Dedifferentiated amniotic fluid mesenchymal stem cell (primary cell): ENCODE measurements around the gene CLMP.
A peak's percentile ranks its signal among the peaks of the same experiment; 100 is the strongest.

Experiments used
- DNase-seq: peaks from one replicate; pipeline ENCODE4 v3.0.0-alpha.2; 2016; ENCODE audit errors: extremely low spot score

The CLMP gene, protein sequence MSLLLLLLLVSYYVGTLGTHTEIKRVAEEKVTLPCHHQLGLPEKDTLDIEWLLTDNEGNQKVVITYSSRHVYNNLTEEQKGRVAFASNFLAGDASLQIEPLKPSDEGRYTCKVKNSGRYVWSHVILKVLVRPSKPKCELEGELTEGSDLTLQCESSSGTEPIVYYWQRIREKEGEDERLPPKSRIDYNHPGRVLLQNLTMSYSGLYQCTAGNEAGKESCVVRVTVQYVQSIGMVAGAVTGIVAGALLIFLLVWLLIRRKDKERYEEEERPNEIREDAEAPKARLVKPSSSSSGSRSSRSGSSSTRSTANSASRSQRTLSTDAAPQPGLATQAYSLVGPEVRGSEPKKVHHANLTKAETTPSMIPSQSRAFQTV

DNA sequence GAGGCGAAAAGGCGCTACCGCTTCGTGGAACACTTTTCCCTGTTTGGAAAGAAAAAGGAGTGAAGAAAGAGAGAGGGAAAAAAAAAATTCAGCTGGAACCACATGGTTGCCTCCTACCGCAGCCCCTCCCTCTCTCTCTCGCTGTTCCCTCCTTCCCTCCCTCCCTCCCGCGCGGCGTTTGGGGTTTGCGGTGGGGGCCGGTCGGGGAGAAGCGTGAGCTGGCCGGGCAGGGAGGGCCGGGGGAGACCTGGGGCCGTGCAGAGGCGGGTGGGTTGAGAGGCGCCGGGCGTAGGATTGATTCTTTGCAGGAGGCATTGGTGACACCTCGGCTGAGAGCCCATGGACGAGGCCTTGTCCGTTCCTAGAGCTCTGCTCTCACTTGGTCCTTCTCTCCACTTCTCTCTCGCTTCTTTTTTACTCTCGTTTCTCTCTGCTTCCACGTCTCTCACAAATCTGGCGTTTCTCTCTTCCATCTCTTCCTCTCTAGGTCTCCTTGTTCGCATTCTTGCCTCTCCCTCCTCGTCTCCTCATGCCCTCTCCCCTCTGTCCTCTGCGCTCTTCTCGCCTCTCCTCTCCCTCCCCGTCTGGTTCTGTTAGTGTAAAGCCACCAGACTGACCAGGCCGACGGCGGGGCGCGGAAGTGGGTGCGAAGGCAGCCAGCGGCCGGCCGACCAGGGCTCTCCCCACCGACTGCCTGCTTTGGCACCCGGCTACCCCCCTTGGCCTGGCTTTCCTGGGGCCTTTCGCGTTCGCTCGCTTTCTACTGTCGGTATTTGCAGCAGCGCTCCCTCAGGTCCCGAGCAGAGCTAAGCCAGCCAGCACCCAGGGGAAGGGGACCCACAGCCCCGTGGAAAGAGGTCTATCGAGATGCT, at the start of gene CLMP:
Gene CLMP, minus strand, starts transcription at position 61 of the 872 bp plus-strand sequence. CDS start 308 bp downstream, outside the sequence.
- DNase-seq, result peak; percentile 45

DNA sequence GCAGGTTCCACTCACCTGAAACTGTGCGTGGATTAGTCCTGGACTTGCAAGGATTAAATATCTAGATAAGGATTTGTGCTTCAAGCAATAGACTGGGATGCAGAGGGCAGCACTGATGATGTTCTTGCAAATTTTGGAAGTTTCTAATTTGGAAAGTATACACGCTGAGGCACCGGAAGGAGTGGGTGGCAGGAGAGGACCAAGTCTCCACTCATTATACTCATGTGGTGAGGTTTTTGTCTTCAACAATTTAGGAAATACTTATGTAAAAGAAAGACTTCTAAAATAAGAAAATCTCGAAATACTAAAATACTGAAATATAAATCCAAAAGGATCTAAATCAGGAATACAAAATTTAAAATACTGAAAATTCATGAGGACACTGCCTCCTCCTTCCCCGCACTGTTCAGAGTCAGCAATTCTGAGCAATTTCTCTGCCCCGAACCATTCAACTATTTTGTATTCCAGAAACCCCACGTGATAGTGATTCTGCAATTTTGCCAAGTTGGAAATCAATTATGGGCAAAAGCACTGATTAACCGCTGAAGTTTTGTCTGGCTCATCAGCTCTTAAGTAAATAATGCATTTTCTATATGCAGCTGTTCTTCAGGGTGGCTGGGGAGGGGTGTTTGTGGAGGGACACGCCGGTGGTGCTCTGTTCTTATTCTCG, 47.0 kb upstream of the CLMP start:
- DNase-seq, result no peak

DNA sequence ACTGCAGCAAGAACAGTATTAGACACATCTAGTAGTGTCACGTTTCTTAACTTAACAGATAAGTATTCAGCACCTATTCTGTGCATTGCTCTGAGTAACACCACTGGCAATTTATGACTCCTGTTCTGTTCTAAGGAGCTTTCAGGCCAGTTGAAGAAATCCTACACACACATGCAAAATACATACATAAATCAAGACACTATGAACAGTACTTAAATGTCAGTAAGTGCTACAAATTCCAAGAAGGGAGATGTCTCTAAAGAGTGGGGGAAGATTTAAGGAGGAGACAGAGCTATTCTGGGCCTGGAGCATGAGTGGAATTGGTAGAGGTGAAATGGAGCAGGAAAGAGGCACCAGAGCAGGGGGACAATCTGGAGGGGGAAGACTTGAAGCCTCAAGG, 46.2 kb upstream of the CLMP start:
- no peak for DNase-seq

DNA sequence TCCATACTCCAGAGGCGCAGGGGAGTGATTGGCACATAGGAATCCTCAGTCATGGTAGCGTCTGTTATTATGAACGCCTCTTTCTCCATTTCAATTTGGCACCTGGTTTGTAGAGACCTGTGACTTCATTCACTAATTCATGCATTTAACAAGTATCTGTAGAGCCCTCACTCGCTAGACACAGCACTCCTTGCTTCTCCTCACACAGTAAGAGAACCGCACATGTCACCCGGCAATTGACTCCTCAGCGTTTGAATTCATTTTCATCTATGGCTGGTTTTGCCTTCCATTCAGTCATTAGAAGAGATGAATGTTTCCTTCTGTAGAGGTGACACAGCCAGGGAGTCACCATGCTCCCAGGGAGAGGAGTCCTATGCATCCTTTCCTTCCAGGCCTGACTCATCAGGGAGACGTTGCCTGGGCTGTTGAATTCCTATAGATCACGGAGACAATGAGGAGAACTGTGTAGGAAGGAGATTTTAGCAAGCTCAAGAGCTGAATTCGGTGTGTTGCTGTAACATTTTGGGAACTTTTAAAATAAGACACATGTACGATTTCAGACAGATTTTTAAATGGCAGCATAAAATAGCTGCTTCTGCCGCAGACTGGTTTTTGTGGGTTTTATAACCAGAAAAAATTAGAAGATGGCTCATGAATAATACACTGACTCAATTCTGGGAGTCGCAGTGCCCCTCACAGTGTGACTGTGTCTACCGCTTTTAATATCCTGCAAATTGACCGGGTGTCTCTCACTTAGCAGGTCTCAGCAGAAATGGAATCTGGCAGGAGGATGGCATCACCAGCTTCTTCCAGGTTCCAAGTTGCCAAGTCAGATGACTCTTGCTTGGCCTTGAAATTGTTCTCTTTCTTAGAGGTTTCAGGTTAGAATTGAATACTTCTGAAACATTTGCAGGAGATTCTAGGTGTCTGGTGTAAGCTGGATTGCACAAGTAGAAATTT, 44.4 kb upstream of the CLMP start:
- no peak for DNase-seq

DNA sequence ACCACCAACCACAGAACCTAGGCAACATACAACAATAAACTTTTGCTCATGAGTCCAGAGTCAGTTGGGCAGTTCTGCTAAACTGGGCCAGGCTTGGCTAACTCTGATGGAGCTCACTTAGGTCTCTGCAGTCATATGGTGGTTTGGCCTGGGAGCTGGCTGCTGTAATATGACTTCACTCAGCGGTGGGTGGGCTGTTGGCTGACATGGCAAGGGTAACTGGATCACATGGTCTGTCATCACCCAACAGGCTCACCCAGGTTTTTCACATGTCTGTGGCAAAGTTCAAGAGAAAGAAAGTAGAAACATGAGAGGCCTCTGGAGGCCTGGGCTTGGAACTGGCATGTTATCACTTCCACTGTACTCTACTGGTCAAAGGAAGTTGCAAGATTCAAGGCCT, 43.2 kb upstream of the CLMP start:
- no peak for DNase-seq

DNA sequence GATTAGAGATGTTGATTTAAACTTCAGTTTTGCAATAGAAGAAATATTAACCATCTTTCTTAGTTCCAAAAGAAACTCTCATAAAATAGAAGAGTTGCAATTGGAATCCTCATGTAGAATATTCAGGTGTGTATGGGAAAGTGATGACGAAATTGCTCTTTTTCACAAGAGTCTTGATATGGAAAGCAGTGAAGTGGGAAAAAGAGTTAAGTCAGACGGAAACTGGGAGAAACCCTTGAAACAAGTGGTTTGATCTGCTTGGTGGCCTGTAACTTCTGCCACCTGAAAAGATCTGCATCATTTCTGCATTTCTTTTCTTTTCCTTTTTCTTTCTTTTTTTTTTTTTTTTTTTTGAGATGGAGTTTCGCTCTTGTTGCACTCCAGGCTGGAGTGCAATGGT, 41.8 kb upstream of the CLMP start:
- no peak for DNase-seq

DNA sequence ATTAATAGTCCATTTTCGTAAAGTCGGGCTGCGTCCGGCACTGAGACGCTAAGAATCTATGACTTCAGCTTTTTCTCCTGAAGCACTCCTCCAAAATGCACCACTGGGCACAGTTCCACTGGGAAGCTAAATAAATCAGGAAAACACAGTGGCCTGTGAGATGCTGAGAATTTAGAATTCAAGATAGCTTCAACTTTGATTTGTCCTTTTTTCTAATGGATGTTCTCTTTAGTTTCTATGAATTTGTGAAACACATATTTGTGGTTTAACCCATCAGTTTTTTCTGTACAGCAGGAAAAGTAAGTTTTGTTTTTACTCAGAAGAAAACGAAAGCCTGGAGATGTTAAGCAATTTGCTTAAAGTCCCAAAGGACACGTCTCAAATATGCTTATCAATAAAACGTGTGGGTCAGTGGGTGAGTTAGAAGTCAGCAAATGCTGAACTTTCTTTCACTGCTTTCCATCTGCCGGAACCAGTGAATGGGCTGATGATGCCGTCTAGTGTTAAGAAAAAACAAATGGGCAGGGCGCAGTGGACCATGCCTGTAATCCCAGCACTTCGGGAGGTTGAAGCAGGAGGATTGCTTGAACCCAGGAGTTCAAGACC, 40.7 kb upstream of the CLMP start:
- no peak for DNase-seq

DNA sequence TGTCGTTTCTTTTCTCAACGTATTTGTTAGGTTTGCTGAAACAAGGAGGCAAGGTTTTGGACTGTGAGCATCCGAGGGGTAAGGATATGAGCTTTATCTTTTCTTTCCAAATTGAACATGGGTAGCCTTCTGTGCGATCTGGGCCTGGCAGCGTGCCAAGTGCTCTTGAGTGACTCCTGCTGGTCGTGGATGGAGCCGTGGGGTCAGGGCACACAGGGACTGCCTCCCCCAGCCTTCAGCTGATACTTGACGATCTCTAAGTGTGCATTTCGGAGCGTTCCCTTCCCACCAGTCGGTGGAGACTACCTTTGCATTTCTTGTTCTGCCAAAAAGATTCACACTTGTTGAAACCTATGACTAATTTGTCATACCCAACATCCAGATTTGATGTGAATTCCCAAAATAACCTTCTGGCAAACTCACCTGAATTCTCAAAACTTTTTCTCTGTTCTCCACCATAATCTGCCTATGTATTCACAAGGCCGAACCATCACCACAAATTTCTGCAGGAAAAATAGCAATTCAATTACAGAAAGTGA, 40.1 kb upstream of the CLMP start:
- DNase-seq, result no peak

DNA sequence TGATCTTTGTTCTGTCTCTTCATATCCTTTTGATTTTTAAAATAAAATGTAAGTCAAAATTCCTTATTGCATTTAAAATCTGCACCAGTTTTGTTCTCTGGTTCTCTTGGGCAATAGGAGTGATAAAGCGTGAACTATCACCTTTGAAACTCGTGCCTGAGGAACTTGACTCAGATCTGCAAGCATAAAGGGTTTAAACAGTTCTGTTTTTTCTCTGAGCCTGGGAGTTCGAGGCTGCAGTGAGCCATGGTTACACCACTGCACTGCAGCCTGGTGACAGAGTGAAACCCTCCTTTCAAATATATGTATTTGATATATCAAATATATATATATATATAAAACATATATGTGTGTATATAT, 38.9 kb upstream of the CLMP start:
- no peak for DNase-seq

DNA sequence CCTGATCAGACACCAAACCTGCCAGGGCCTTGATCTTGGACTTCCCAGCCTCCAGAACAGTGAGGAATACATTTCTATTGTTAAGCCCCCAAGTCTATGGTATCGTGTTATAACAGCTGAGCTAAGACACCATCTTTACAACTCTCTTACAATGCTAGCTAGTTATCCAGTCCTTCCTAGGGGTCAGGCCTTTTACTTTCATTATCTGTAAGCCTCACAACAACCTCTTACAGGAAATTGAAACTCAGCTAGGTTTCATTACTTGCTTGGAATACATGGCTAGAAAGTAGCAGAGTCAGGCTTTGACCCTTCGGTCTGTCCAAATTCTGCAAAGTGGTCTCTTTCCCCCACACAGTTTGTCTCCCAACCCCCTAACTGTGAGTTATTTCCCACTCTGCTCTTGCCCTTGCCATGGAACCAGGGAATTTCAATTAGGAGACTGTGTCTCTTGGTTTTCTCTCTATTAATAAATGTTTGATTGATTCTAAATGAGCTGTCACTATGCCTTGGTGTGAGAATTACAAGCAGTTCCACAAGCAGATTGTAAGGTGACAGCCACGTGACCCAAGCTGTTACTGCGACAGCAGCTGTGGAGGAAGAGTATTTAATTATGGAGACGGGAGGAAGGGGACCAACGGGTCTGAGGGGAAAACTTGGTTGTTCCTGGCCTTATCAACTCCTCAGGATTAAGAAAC, 38.4 kb upstream of the CLMP start:
- DNase-seq, result no peak

DNA sequence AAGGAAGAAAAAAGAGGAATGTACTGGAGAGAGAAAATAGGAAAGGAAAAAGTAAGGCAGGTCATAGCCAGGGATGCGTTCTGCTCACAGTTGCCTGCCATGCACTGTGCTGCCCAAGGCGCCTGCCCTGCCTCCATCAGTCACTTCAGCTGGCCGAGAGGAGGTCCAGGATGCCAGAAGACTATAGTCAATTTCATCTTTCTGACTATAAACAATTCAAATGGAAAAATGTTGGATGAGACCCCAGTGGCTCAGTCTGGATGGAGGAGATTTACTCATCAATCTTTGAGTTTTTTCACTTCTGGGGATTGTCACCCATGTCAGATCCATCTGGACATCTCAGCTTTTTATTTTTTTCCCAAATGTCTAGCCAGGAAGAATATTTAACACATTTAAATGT, 36.7 kb upstream of the CLMP start:
- no peak for DNase-seq

DNA sequence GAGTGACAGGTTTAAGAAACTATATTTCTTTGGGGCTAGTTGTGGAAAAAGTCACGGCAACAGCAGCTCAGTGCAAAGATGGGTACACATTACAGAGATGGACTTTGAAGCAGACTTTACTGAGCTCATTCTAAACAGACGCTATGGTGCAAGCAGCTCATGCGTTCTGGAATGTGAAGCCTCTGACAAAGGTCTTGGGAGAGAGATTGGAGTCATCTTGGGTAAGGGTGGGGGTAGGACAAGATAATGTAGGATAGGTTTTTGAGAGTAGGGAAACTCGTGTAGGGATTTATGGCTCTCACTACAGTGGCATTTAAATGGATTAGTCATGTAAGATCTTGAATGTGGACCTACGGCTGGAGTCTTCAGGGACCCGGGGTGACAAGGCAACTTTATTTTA, 36.2 kb upstream of the CLMP start:
- no peak for DNase-seq

DNA sequence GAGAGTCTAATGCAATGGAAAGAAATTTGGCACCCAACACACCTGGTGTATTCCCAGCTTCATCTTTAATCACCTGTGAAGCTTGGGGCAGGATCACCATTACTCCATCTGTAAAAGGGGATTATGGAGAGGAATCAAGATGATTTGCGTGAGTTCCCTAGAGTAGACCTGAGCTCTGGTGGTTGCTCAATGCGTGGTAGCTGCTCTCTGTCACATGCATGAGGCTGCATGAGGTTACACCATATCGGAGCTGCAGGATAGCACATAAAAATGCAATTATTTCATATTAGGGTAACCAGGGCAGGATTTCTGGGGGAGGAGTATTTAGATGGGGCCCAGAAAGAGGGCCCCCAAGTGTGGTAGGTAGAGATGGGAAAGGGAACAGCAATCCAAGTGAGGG, 35.3 kb upstream of the CLMP start:
- no peak for DNase-seq

DNA sequence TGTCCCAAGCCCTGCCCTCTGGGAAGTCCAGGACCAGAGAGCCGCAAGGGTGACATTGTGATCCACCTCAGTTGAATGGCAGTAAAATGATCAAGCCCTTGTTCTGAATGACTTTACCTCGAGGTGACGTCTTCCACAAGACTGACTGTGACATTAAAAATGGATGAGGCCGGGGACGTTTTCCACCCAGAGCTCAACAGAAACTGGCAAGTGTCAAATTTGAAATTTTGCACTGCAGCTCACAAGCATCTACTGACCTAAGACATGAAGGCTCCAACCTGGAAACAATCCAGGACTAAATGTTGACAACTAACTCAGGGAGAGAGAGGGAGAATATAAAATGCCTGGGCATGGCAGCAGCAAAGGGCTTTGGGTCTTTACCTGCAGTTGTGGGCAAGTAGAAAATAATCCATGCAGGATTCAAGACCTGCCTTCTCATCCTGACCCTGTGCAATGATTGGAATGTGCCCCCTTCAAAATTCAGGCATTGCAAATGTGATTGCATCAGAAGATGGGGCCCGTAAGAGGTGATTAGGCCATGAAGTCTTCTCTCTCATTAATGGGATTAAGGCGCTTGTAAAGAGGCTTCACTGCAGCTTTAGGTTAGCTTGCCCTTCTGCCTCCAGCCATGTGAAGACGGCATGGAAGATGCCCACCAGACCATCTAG, 33.6 kb upstream of the CLMP start:
- no peak for DNase-seq

DNA sequence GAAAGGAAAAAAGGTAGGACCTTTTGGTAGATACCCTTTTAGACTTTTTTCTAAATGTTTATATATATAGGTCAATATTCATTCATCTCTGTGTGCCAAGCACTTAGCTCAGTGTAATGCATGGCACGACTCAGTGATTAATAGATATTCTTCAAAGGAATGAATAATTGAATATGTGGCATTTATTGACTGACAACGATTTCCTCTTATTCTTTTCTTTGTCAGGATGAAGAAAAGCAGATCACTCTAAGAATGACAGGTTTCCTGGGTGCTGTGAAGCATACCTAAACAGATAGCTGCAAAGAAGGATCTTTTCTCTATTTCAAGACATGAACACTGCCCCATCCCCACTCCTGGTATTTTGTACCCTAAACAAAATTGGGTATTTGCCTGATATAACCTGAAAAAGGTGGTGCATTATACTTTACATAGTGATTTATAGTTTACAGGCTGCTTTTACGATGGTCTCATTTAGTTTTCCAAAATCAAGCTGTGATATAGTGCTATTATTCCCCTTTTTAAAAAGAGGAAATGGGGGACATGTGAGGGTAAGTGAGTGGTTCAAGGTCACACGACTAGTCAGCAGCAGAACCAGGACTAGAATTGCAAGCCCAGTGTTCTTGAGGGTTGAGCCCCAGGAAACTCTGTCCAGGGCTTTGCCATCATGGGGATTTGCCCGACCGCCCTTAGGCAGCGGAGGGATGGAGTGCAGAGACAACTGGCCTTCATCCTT, 32.9 kb upstream of the CLMP start:
- no peak for DNase-seq

DNA sequence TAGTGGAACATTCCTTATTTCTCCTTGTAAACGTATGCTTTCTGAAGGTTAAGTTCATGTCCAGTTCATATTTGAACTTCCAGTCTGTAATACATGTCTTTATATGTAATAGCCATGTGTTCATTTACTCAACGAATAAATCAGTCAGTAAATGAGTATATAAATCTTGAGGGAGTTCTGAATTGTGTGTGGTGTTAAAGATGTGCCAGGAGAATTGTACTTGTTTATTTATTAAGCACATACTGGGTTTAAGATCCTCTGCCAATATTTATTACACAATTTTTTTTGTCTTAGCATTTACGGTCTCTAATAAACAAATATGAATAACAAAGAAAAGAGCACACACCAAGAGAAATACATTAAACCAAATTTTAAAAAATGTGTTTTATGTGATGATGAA, 26.5 kb upstream of the CLMP start:
- DNase-seq, result no peak

DNA sequence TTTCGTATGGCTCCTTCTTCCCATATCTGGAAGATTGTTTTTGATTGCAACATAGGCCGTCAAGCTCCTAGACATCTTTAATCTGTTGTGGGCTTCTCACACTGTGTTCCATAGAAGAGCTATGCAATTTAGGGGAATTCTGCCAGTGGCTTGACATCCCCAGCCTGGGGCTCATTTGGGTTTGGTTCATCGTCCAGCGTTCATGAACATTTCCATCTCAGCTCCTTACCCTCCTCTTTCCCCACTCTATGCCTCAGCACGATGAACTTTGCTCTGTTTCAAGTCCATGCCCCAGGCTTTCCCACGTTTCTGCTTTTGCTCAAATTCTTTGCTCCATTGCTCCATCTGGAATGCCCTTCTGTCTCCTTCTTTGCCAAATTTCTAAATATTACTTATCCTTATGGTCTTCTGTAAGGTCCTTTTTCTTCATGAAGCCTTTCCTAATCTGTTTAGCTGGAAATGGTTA, 26.1 kb upstream of the CLMP start:
- no peak for DNase-seq

DNA sequence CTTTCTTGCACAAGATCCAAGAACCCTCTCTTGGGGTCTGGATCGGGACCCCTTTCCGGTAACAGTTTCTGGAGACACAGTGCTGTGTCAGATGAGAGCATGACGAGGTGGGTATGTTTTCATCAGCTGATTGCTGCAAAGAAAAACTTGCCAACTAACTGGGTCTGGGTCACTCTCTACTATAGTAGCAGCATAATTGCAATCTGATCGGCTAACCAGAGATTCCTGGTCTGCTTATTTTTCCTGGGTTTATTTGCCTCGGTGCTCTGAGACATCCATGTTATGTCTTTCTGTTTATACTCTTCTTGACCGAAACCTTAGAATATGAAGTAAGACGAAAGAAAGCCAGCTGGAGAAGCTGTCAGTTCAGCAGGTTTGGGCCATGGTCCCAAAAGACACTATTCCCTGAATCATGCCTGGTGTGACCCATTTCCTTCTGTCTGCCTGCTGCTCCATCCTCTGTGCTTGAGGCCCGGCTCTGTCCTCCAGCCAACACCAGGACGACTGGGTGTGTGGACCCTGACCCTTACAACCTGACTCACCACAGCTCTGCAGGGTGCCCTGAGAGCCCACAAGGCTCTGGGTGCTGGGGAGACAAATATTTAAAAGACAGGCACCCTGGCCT, 24.1 kb upstream of the CLMP start:
- DNase-seq, result no peak
